ENCODE measurements around the gene FNTB. TPM values are rescaled to one million over a fixed set of nuclear protein-coding genes. Genes with fewer than 3 reads are reported as not detected.

Gene FNTB
- total and polyA plus RNA-seq, 2 of the 8 experiments (the other 6 are each of a cell fraction or from before 2014, with no cell fraction given): 16.0 to 20.7 TPM

DNA sequence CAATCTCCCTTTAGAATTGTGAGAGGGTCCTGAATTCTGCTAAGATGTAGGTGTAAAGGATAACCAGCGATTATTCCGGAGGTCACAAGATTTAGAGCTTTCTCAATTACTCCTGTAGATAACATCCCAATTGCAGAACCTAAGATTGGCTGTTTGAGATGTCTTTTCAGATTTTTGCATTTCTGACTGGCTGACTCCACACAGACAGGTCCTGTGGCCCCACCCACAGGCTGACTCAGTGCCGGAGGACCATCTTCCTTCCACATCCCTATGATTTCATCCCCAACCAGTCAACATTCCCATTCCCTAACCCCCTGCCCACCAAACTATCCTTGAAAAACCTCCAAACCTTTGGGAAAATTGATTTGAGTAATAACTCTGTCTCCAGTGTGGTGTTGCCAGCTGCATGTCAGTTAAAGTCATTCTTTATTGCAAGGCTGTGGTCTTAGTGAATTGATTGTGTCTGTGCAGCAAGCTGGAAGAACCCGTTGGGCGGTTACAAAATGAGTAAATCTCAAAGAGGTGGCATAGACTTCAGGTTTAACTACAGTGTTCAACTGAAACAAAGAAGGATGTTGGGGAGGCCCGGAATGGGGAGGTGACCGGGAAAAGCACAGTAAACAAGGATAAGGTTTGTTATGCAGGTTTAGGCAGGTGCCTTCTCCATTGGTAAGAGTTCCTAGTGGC lies 10.6 kb downstream of the FNTB start:
- Histone ChIP-seq H3K4ac (replicated peaks; ENCODE audit: insufficient read length, low read depth, low read length) (no peak overlapping the region), H3K56ac (replicated peaks; ENCODE audit: insufficient read length, low read depth, low read length) (no peak overlapping the region), H2BK20ac (ENCODE audit: low read length) (no peak overlapping the region), H3K4me3 (ENCODE audit: extremely low read depth in 1 of 4, insufficient read depth in 2 of 4, low read depth in 3 of 4, low read length in 4 of 4) (no peak overlapping the region), H3K27ac (ENCODE audit: low read depth, low read length) (no peak overlapping the region), H3K4me1 (replicated peaks in 1 of 4; ENCODE audit: control insufficient read depth in 3 of 4, insufficient read depth in 4 of 4, low read length in 3 of 4) (no peaks in the 10 kb centered on the region; a peak in 1 of 7 replicates), H2BK12ac (ENCODE audit: low read depth, low read length) (no peak overlapping the region), H2BK15ac (ENCODE audit: low read length) (no peak overlapping the region), H3K23ac (ENCODE audit: insufficient read length) (no peak overlapping the region), H3K79me1 (ENCODE audit: low read depth, low read length) (no peaks in the 10 kb centered on the region), H3K23me2 (ENCODE audit: low read depth, low read length) (no peaks in the 10 kb centered on the region), H2BK120ac (replicated peaks; ENCODE audit: low read depth, low read length) (no peak overlapping the region), H2AK5ac (ENCODE audit: low read depth, low read length) (no peak overlapping the region), H3K4me2 (ENCODE audit: insufficient read depth in 1 of 2, low read depth in 2 of 2, low read length in 2 of 2) (no peak overlapping the region), H2BK5ac (ENCODE audit: low read depth, low read length) (no peak overlapping the region), H4K20me1 (replicated peaks in 1 of 2; ENCODE audit: control insufficient read depth in 1 of 2, insufficient read depth in 2 of 2, low read length in 2 of 2) (no peaks in the 10 kb centered on the region), H4K8ac (ENCODE audit: extremely low read depth, insufficient read depth, low read length) (no peak overlapping the region), H3K36me3 (ENCODE audit: control insufficient read depth in 2 of 4, insufficient read depth in 4 of 4, low read length in 3 of 4) (no peaks in the 10 kb centered on the region), H3K14ac (ENCODE audit: insufficient read length) (no peak overlapping the region), H4K5ac (ENCODE audit: insufficient read length, low read depth, low read length) (no peak overlapping the region), H2AFZ (ENCODE audit: low read length) (no peak overlapping the region), H4K91ac (replicated peaks; ENCODE audit: insufficient read length, low read length) (no peak overlapping the region), H3K18ac (ENCODE audit: extremely low read depth, low read length) (no peak overlapping the region), H3K9ac (replicated peaks in 1 of 4; ENCODE audit: extremely low read depth in 1 of 4, low read depth in 3 of 4, low read length in 3 of 4) (no peak overlapping the region), H3K9me3 (ENCODE audit: insufficient read depth in 2 of 2, low read depth in 1 of 2, low read length in 1 of 2) (no peaks in the 10 kb centered on the region), H3K27me3 (replicated peaks in 1 of 4; ENCODE audit: control insufficient read depth in 3 of 4, extremely low read depth in 1 of 4, insufficient read depth in 3 of 4, low read length in 3 of 4) (no peaks in the 10 kb centered on the region), H3K79me2 (ENCODE audit: control insufficient read depth in 1 of 2, insufficient read depth in 2 of 2, low read length in 2 of 2) (peaks cover 0 to 2% of the 10 kb centered on the region in 2 experiments; a peak in 1 of 4 replicates)
- TF ChIP-seq SP1 (IDR thresholded peaks at IDR 0.05; ENCODE audit: low read depth, low read length) (peak; percentile 63), JUND (IDR thresholded peaks at IDR 0.05; ENCODE audit: low read length) (no peak)
- DNase-seq (ENCODE audit: low read depth in 1 of 2, low spot score in 2 of 2) (no peak), FAIRE-seq (no peak)
- ChIA-PET CTCF (ENCODE audit: partially characterized antibody) (interaction anchor here (1.4 kb wide), 1 partner anchor 12 kb away, joined by 7 read pairs; no protein-coding TSS in a partner anchor), POLR2A (ENCODE audit: partially characterized antibody) (interaction anchor here (1.0 to 1.4 kb wide), 2 partner anchors 10 to 11 kb away, joined by 4 to 5 read pairs; partner anchors contain the start of gene FNTB)
- 92% methylated on average over 7 of the region's 7 CpGs; no CpG with 5 or more reads in 1 of the 2 experiments for WGBS, 2 experiments (ENCODE audit: extremely low coverage in 1 of 2, insufficient coverage in 1 of 2, insufficient read length in 1 of 2, insufficient replicate concordance in 2 of 2, low coverage in 1 of 2, low lambda C conversion rate in 2 of 2, missing lambda C conversion rate in 1 of 2)
